CD4-positive, alpha-beta T cell treated with Interleukin-17A for 1 hour (primary cell): ENCODE results near the gene LGALS4.
"Not testable (repeated sequence)": the region's sequence is repeated elsewhere in the genome, so short reads cannot be mapped to it uniquely, and the experiment has no call there.

Source experiments
- DNase-seq: peaks from one replicate; pipeline ENCODE4 v3.0.0-alpha.2; 2020

The LGALS4 gene

GRCh38 chr19:38817081-38817480, 4.3 kb upstream of the LGALS4 start:
- no peak for DNase-seq

GRCh38 chr19:38816131-38816750, 3.5 kb upstream of the LGALS4 start:
- no peak for DNase-seq

- DNase-seq, result no peak
These were observed 2.6 kb upstream of the LGALS4 start for GRCh38 chr19:38815059-38816001.

GRCh38 chr19:38813932-38814331, 1.2 kb upstream of the LGALS4 start:
- not testable (repeated sequence) for DNase-seq

GRCh38 chr19:38813323-38813722, 578 bp upstream of the LGALS4 start:
- DNase-seq, result no peak

- no peak for DNase-seq
These were observed 520 bp downstream of the LGALS4 start for GRCh38 chr19:38812009-38812840.

GRCh38 chr19:38809592-38810252, 3.0 kb downstream of the LGALS4 start:
- no peak for DNase-seq

- no peak for DNase-seq
These were observed 4.0 kb downstream of the LGALS4 start for GRCh38 chr19:38808741-38809140.

GRCh38 chr19:38807374-38808098, 5.2 kb downstream of the LGALS4 start:
- not testable (repeated sequence) for DNase-seq

GRCh38 chr19:38806371-38806770, 6.4 kb downstream of the LGALS4 start:
- no peak for DNase-seq

GRCh38 chr19:38805180-38805579, 7.6 kb downstream of the LGALS4 start:
- DNase-seq, result no peak

GRCh38 chr19:38803543-38803942, 9.2 kb downstream of the LGALS4 start:
- no peak for DNase-seq

- DNase-seq, result no peak
These were observed 11.2 kb downstream of the LGALS4 start for GRCh38 chr19:38801359-38802095.

GRCh38 chr19:38800577-38801347, 12.0 kb downstream of the LGALS4 start:
- DNase-seq, result no peak

GRCh38 chr19:38799104-38799503, 13.6 kb downstream of the LGALS4 start:
- no peak for DNase-seq

GRCh38 chr19:38797781-38798180, 15.0 kb downstream of the LGALS4 start:
- DNase-seq, result not testable (repeated sequence)

GRCh38 chr19:38796154-38796553, 16.6 kb downstream of the LGALS4 start:
- no peak for DNase-seq

GRCh38 chr19:38795549-38795948, 17.2 kb downstream of the LGALS4 start:
- no peak for DNase-seq

GRCh38 chr19:38793671-38794070, 19.1 kb downstream of the LGALS4 start:
- no peak for DNase-seq

- no peak for DNase-seq
These were observed 19.6 kb downstream of the LGALS4 start for GRCh38 chr19:38793177-38793576.
